H1 (cell line): ENCODE measurements around the gene BAZ2A.

Experiments used
- BRCA1 ChIP-seq: IDR thresholded peaks from 2 replicates; pipeline ENCODE4 v1.6.1; 2012; ENCODE audit warnings: low read depth, low read length, improper control_type of control experiment
- EGR1 ChIP-seq: IDR thresholded peaks from 2 replicates; pipeline ENCODE4 v1.6.1; 2011; ENCODE audit warnings: low read depth, low read length, borderline replicate concordance
- HDAC2 ChIP-seq, 2 experiments: fragments of 300-600 bp in 1 of 2; sonication (generic) in 1 of 2; IDR thresholded peaks; 2 replicates each; pipeline ENCODE4 v1.6.1; 2011 to 2012; ENCODE audit warnings: low read depth in 2 of 2, low read length in 2 of 2, mild to moderate bottlenecking in 2 of 2, moderate library complexity in 2 of 2, borderline replicate concordance in 1 of 2, inconsistent platforms in 1 of 2
- KDM5A ChIP-seq: fragments of 200-600 bp; IDR thresholded peaks from 2 replicates; pipeline ENCODE4 v1.7.1; 2012; ENCODE audit warnings: mild to moderate bottlenecking, low read length, inconsistent platforms, mixed read lengths
- NRF1 ChIP-seq: IDR thresholded peaks from 2 replicates; pipeline ENCODE4 v1.6.1; 2011; ENCODE audit warnings: mild to moderate bottlenecking, low read depth, low read length, improper control_type of control experiment
- PHF8 ChIP-seq: fragments of 200-600 bp; sonication (generic); conservative IDR thresholded peaks from 2 replicates; pipeline ENCODE4 v1.7.1; 2012; ENCODE audit warnings: low read depth, mild to moderate bottlenecking, inconsistent platforms, low read length, moderate library complexity
- SIN3A ChIP-seq, 2 experiments: IDR thresholded peaks in 1 of 2; conservative IDR thresholded peaks in 1 of 2; 2 replicates each; pipeline ENCODE4 v1.6.1; 2011 to 2012; ENCODE audit warnings: low read length in 2 of 2, improper control_type of control experiment in 1 of 2, low read depth in 1 of 2, mild to moderate bottlenecking in 1 of 2
- YY1 ChIP-seq: IDR thresholded peaks from 2 replicates; pipeline ENCODE4 v1.6.1; 2011; ENCODE audit warnings: low read depth, mild to moderate bottlenecking, low read length
- TF ChIP-seq, protein P1 (sequence below), 3 experiments: IDR thresholded peaks; 1 replicate in 2 of 3; 2 replicates in 1 of 3; pipeline versions ENCODE4 v1.5.1 to v1.6.1; 2011; ENCODE audit warnings: low read length in 3 of 3, mild to moderate bottlenecking in 3 of 3, inconsistent platforms in 2 of 3, low read depth in 1 of 3, moderate library complexity in 1 of 3; ENCODE audit not compliant: insufficient read depth in 1 of 3; ENCODE audit errors: control extremely low read depth in 1 of 3

DNA sequence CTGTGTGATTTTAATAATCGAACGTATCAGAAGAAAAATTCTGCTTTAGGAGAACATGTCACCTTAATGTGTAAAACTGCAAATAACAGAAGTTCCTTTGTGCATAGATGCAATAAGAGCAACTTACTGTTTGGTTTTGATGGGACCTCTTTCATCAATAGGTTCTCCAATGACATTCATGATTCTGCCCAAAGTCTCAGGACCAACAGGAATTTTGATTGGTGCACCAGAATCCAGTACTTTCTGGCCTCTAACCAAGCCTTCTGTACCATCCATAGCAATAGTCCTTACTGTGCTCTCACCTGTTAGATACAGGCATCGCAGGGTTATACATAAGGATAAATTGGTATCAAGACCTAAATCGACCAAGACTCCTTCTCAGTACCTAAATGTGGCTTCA lies 14.5 kb upstream of the BAZ2A start:
- TF ChIP-seq YY1: no peak
- TF ChIP-seq PHF8: no peak
- TF ChIP-seq KDM5A: no peak
- no peak; a peak in 1 of 4 replicates for TF ChIP-seq SIN3A (conservative IDR thresholded peaks at IDR 0.05 in 1 of 2, IDR thresholded peaks at IDR 0.05 in 1 of 2; ENCODE audit: low read depth in 1 of 2, low read length in 2 of 2)
- no peak for TF ChIP-seq BRCA1
- TF ChIP-seq NRF1: no peak
- no peak for TF ChIP-seq EGR1
- TF ChIP-seq HDAC2 (IDR thresholded peaks at IDR 0.05; ENCODE audit: borderline replicate concordance in 1 of 2, low read depth in 2 of 2, low read length in 2 of 2): no peak
- TF ChIP-seq, protein P1, sequence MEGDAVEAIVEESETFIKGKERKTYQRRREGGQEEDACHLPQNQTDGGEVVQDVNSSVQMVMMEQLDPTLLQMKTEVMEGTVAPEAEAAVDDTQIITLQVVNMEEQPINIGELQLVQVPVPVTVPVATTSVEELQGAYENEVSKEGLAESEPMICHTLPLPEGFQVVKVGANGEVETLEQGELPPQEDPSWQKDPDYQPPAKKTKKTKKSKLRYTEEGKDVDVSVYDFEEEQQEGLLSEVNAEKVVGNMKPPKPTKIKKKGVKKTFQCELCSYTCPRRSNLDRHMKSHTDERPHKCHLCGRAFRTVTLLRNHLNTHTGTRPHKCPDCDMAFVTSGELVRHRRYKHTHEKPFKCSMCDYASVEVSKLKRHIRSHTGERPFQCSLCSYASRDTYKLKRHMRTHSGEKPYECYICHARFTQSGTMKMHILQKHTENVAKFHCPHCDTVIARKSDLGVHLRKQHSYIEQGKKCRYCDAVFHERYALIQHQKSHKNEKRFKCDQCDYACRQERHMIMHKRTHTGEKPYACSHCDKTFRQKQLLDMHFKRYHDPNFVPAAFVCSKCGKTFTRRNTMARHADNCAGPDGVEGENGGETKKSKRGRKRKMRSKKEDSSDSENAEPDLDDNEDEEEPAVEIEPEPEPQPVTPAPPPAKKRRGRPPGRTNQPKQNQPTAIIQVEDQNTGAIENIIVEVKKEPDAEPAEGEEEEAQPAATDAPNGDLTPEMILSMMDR (IDR thresholded peaks at IDR 0.05; ENCODE audit: control extremely low read depth in 1 of 3, insufficient read depth in 1 of 3, low read depth in 1 of 3, low read length in 3 of 3): no peak
